CD14-positive monocyte (primary cell): ENCODE data around the gene LEKR1. TPM values are rescaled to one million over a fixed set of nuclear protein-coding genes. Genes with fewer than 3 reads are reported as not detected.
"Not testable (repeated sequence)": the region's sequence is repeated elsewhere in the genome, so short reads cannot be mapped to it uniquely, and the experiment has no call there.

Experiments used
- DNase-seq, 3 donors: peaks; one replicate each; pipeline ENCODE4 v3.0.0-alpha.2; 2011 to 2022
- H2AFZ ChIP-seq: 2 replicates; pipeline ENCODE4 v1.6.0; 2012; ENCODE audit warnings: mild to moderate bottlenecking, low read depth, low read length, inconsistent platforms; ENCODE audit not compliant: insufficient read depth, poor library complexity, severe bottlenecking
- H3K27ac ChIP-seq, 2 donors: 1 replicate in 1 of 2; 2 replicates in 1 of 2; pipeline ENCODE4 v1.5.1; 2012 to 2013; ENCODE audit warnings: low read length in 2 of 2, control low read depth in 1 of 2, inconsistent platforms in 1 of 2, low read depth in 1 of 2, mild to moderate bottlenecking in 1 of 2
- H3K27me3 ChIP-seq, 2 donors: one replicate each; pipeline versions ENCODE4 v1.6.0 to v1.6.1; 2011 to 2013; ENCODE audit warnings: low read length in 2 of 2; ENCODE audit not compliant: control insufficient read depth in 2 of 2, insufficient read depth in 2 of 2
- H3K36me3 ChIP-seq, 2 donors: replicated peaks in 1 of 2; 1 replicate in 1 of 2; 2 replicates in 1 of 2; pipeline versions ENCODE4 v1.5.1 to v1.6.1; 2012 to 2013; ENCODE audit warnings: low read length in 2 of 2, control low read depth in 1 of 2, inconsistent platforms in 1 of 2, mild to moderate bottlenecking in 1 of 2; ENCODE audit not compliant: insufficient read depth in 2 of 2, control insufficient read depth in 1 of 2
- H3K4me1 ChIP-seq, 2 donors: 1 replicate in 1 of 2; 2 replicates in 1 of 2; pipeline versions ENCODE4 v1.5.1 to v1.6.1; 2012 to 2013; ENCODE audit warnings: low read length in 2 of 2, control low read depth in 1 of 2, inconsistent platforms in 1 of 2, mild to moderate bottlenecking in 1 of 2, moderate library complexity in 1 of 2; ENCODE audit not compliant: insufficient read depth in 2 of 2, control insufficient read depth in 1 of 2
- H3K4me2 ChIP-seq: replicated peaks from 2 replicates; pipeline ENCODE3; 2012; ENCODE audit warnings: low read length, moderate library complexity, mild to moderate bottlenecking; ENCODE audit not compliant: poor library complexity, severe bottlenecking; ENCODE audit errors: extremely low read depth
- H3K4me3 ChIP-seq, 3 experiments: fragments of 200-600 bp in 1 of 3; sonication (generic) in 1 of 3; replicated peaks in 1 of 3; 1 replicate in 2 of 3; 2 replicates in 1 of 3; pipeline ENCODE4 v1.5.1; 2011 to 2013; ENCODE audit warnings: low read length in 3 of 3, mild to moderate bottlenecking in 3 of 3, control low read depth in 2 of 3, low read depth in 2 of 3, inconsistent platforms in 1 of 3, moderate library complexity in 1 of 3
- H3K79me2 ChIP-seq: 2 replicates; pipeline ENCODE4 v1.6.0; 2012; ENCODE audit warnings: mild to moderate bottlenecking, control low read depth, inconsistent platforms, low read length, moderate library complexity; ENCODE audit not compliant: insufficient read depth
- H3K9ac ChIP-seq: 2 replicates; pipeline ENCODE4 v1.6.0; 2017; ENCODE audit warnings: low read length, mild to moderate bottlenecking; ENCODE audit not compliant: insufficient read depth, poor library complexity, severe bottlenecking
- H3K9me3 ChIP-seq, 2 donors: replicated peaks in 1 of 2; 1 replicate in 1 of 2; 2 replicates in 1 of 2; pipeline versions ENCODE4 v1.5.1 to v1.6.1; 2012 to 2013; ENCODE audit warnings: low read length in 2 of 2, control low read depth in 1 of 2; ENCODE audit not compliant: control insufficient read depth in 1 of 2, insufficient read depth in 1 of 2
- H4K20me1 ChIP-seq: 2 replicates; pipeline ENCODE4 v1.6.0; 2012; ENCODE audit warnings: mild to moderate bottlenecking, low read length, control low read depth, moderate library complexity; ENCODE audit not compliant: insufficient read depth
- H3K27ac Mint-ChIP-seq, 7 donors: one replicate each; pipeline ENCODE4 v1.8.0; 2020; ENCODE audit warnings: mild to moderate bottlenecking in 7 of 7, mixed read lengths in 7 of 7, moderate library complexity in 6 of 7, inconsistent platforms in 2 of 7
- H3K27me3 Mint-ChIP-seq, 3 donors: one replicate each; pipeline ENCODE4 v1.8.0; 2021 to 2022; ENCODE audit warnings: low read depth in 3 of 3, mild to moderate bottlenecking in 3 of 3, mixed read lengths in 3 of 3, moderate library complexity in 3 of 3, inconsistent platforms in 1 of 3
- H3K36me3 Mint-ChIP-seq, 2 donors: one replicate each; pipeline ENCODE4 v1.8.0; 2020; ENCODE audit warnings: mixed read lengths in 2 of 2, inconsistent platforms in 1 of 2, mild to moderate bottlenecking in 1 of 2
- H3K4me1 Mint-ChIP-seq: one replicate; pipeline ENCODE4 v1.8.0; 2020; ENCODE audit warnings: mild to moderate bottlenecking, mixed read lengths
- H3K4me3 Mint-ChIP-seq, 2 donors: one replicate each; pipeline ENCODE4 v1.8.0; 2020; ENCODE audit warnings: mild to moderate bottlenecking in 2 of 2, mixed read lengths in 2 of 2, moderate library complexity in 1 of 2
- H3K9me3 Mint-ChIP-seq, 7 donors: one replicate each; pipeline ENCODE4 v1.8.0; 2020 to 2022; ENCODE audit warnings: mixed read lengths in 7 of 7, mild to moderate bottlenecking in 6 of 7, moderate library complexity in 6 of 7, inconsistent platforms in 2 of 7
- WGBS: methylation state at CpG from one replicate; pipeline ENCODE4 v1.1.5; 2013; ENCODE audit warnings: missing lambda C conversion rate; ENCODE audit not compliant: insufficient coverage; 5-methylcytosine and 5-hydroxymethylcytosine counted together
- intact Hi-C, 2 donors: fragments of 100-400 bp; cut with micrococcal nuclease; formaldehyde crosslinking; loops; one replicate each; pipeline versions ENCODE4 v1.15.0 to v1.15.1; 2023
- polyA plus RNA-seq, 3 donors: library from polyadenylated mRNA; depleted of rRNA in 1 of 3; unstranded in 2 of 3; stranded (reverse) in 1 of 3; fragments of 300-500 nt in 2 of 3; fragments of >200 nt in 1 of 3; fragmentation: Illumina TruSeq in 2 of 3; gene quantifications; 1 replicate in 2 of 3; 2 replicates in 1 of 3; pipeline ENCODE4 v1.2.3, GENCODE V29; 2012 to 2021
- TF ChIP-seq, protein P1 (sequence below): fragments of 200-600 bp; IDR thresholded peaks from one replicate; pipeline ENCODE4 v1.8.0; 2022; ENCODE audit warnings: antibody characterized with exemption, mild to moderate bottlenecking

LEKR1 gene
- polyA plus RNA-seq, 3 donors, result 0.51 to 0.80 TPM; not detected in 1

- no peaks in the 10 kb centered on the region for H4K20me1 ChIP-seq
- no peak overlapping the region for H3K27ac Mint-ChIP-seq
- no peaks in the 10 kb centered on the region for H3K4me1 Mint-ChIP-seq
- no peak for DNase-seq
- no peaks in the 10 kb centered on the region for H3K4me1 ChIP-seq
- TF ChIP-seq, protein P1, sequence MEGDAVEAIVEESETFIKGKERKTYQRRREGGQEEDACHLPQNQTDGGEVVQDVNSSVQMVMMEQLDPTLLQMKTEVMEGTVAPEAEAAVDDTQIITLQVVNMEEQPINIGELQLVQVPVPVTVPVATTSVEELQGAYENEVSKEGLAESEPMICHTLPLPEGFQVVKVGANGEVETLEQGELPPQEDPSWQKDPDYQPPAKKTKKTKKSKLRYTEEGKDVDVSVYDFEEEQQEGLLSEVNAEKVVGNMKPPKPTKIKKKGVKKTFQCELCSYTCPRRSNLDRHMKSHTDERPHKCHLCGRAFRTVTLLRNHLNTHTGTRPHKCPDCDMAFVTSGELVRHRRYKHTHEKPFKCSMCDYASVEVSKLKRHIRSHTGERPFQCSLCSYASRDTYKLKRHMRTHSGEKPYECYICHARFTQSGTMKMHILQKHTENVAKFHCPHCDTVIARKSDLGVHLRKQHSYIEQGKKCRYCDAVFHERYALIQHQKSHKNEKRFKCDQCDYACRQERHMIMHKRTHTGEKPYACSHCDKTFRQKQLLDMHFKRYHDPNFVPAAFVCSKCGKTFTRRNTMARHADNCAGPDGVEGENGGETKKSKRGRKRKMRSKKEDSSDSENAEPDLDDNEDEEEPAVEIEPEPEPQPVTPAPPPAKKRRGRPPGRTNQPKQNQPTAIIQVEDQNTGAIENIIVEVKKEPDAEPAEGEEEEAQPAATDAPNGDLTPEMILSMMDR, result no peak
- H3K4me2 ChIP-seq, result no peak overlapping the region
- H3K4me3 Mint-ChIP-seq, result no peak overlapping the region
- H3K36me3 Mint-ChIP-seq, result no peaks in the 10 kb centered on the region
- H3K27me3 Mint-ChIP-seq, result no peaks in the 10 kb centered on the region
- H3K79me2 ChIP-seq, result no peaks in the 10 kb centered on the region
- no peak overlapping the region for H3K9ac ChIP-seq
- intact Hi-C loops, result no loop called here
- H2AFZ ChIP-seq, result no peak overlapping the region
- no peak overlapping the region for H3K27ac ChIP-seq
- H3K4me3 ChIP-seq, result no peak overlapping the region
- no peaks in the 10 kb centered on the region for H3K36me3 ChIP-seq
- WGBS, result 100% methylated on average over 1 of the region's 3 CpGs
- no peaks in the 10 kb centered on the region for H3K27me3 ChIP-seq
- peaks cover 0 to 12% (median 5%) of the 10 kb centered on the region in 7 donors for H3K9me3 Mint-ChIP-seq
- H3K9me3 ChIP-seq, result no peaks in the 10 kb centered on the region
Observed at GRCh38 chr3:156867920-156868319, 41.8 kb downstream of the LEKR1 start.

- H3K36me3 Mint-ChIP-seq, result no peaks in the 10 kb centered on the region
- H3K4me3 Mint-ChIP-seq, result no peak overlapping the region
- TF ChIP-seq, protein P1, result no peak
- H3K9ac ChIP-seq, result no peak overlapping the region
- WGBS, result no CpG with 5 or more reads among the region's 1 CpG
- H3K4me2 ChIP-seq, result no peak overlapping the region
- H3K27me3 ChIP-seq, result no peaks in the 10 kb centered on the region
- DNase-seq, result no peak
- H3K27ac Mint-ChIP-seq, result no peak overlapping the region
- no peaks in the 10 kb centered on the region for H3K4me1 ChIP-seq
- intact Hi-C loops, result no loop called here
- no peak overlapping the region for H3K4me3 ChIP-seq
- H3K36me3 ChIP-seq, result no peaks in the 10 kb centered on the region
- H3K9me3 ChIP-seq, result peaks cover 5 to 12% of the 10 kb centered on the region in 2 donors
- H3K9me3 Mint-ChIP-seq, result peaks cover 6 to 48% (median 19%) of the 10 kb centered on the region in 7 donors
- no peak overlapping the region for H3K27ac ChIP-seq
- no peaks in the 10 kb centered on the region for H4K20me1 ChIP-seq
- no peak overlapping the region for H2AFZ ChIP-seq
- no peaks in the 10 kb centered on the region for H3K79me2 ChIP-seq
- H3K27me3 Mint-ChIP-seq, result no peaks in the 10 kb centered on the region
- H3K4me1 Mint-ChIP-seq, result no peaks in the 10 kb centered on the region
Observed at GRCh38 chr3:156873906-156874305, 47.8 kb downstream of the LEKR1 start.

- peaks cover 15 to 45% (median 28%) of the 10 kb centered on the region in 7 donors for H3K9me3 Mint-ChIP-seq
- H4K20me1 ChIP-seq, H2AFZ ChIP-seq, H3K36me3 ChIP-seq, H3K9ac ChIP-seq, H3K36me3 Mint-ChIP-seq, H3K4me2 ChIP-seq, H3K27me3 Mint-ChIP-seq, H3K4me1 ChIP-seq, H3K27ac Mint-ChIP-seq, H3K79me2 ChIP-seq, intact Hi-C loops, H3K4me3 ChIP-seq, H3K27ac ChIP-seq, H3K27me3 ChIP-seq, H3K4me1 Mint-ChIP-seq, DNase-seq, H3K4me3 Mint-ChIP-seq: not testable (repeated sequence)
- H3K9me3 ChIP-seq, result peaks cover 14% of the 10 kb centered on the region in 2 donors
- WGBS, result 95% methylated on average over 3 of the region's 3 CpGs
Observed at GRCh38 chr3:156879491-156879890, 53.3 kb downstream of the LEKR1 start.
